Erythroblast (primary cell): ENCODE data around the gene LYPD6.

ENCODE experiments used
- GATA1 ChIP-seq: IDR thresholded peaks from 2 replicates; pipeline ENCODE4 v1.6.1; 2011; ENCODE audit warnings: low read depth, mild to moderate bottlenecking, control low read depth, low read length, moderate library complexity
- POLR2A ChIP-seq: IDR thresholded peaks from 2 replicates; pipeline ENCODE4 v1.6.1; 2011; ENCODE audit warnings: mild to moderate bottlenecking, low read length

- TF ChIP-seq POLR2A (no peak), GATA1 (no peak)
These were observed 117.9 kb downstream of the LYPD6 start for GRCh38 chr2:149448315-149448714.
